Measurements from ENCODE around the gene MT1X.

The MT1X gene

DNA sequence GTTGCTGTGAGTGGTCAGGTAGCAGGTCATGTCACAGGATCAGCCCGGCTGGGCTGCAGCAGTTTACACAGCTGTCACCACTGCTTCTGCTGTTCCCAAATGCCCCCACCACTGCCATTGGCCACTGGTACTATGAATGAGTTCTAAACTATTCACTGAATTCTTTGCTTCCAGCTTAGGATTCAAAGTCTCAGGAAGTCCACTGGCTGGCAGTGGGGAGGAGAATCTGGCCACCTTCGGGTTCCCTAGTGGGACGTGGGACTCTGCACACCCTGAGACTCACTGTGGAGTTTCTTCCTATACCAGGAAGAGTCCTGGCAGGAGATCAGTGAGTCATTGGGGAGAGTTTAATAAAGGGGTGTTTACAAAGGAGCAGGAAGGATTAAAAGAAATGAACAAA, 6.9 kb downstream of the MT1X start:
- in situ Hi-C loops (cut with MboI; ENCODE audit: low sequenced_read_pairs, unreplicated experiment): no loop called here
- TF ChIP-seq, protein P1, sequence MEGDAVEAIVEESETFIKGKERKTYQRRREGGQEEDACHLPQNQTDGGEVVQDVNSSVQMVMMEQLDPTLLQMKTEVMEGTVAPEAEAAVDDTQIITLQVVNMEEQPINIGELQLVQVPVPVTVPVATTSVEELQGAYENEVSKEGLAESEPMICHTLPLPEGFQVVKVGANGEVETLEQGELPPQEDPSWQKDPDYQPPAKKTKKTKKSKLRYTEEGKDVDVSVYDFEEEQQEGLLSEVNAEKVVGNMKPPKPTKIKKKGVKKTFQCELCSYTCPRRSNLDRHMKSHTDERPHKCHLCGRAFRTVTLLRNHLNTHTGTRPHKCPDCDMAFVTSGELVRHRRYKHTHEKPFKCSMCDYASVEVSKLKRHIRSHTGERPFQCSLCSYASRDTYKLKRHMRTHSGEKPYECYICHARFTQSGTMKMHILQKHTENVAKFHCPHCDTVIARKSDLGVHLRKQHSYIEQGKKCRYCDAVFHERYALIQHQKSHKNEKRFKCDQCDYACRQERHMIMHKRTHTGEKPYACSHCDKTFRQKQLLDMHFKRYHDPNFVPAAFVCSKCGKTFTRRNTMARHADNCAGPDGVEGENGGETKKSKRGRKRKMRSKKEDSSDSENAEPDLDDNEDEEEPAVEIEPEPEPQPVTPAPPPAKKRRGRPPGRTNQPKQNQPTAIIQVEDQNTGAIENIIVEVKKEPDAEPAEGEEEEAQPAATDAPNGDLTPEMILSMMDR (IDR thresholded peaks at IDR 0.05; ENCODE audit: borderline replicate concordance, control extremely low read depth, extremely low read depth, insufficient read depth, missing control alignments): no peak
- DNase-seq (ENCODE audit: low spot score): no peak

DNA sequence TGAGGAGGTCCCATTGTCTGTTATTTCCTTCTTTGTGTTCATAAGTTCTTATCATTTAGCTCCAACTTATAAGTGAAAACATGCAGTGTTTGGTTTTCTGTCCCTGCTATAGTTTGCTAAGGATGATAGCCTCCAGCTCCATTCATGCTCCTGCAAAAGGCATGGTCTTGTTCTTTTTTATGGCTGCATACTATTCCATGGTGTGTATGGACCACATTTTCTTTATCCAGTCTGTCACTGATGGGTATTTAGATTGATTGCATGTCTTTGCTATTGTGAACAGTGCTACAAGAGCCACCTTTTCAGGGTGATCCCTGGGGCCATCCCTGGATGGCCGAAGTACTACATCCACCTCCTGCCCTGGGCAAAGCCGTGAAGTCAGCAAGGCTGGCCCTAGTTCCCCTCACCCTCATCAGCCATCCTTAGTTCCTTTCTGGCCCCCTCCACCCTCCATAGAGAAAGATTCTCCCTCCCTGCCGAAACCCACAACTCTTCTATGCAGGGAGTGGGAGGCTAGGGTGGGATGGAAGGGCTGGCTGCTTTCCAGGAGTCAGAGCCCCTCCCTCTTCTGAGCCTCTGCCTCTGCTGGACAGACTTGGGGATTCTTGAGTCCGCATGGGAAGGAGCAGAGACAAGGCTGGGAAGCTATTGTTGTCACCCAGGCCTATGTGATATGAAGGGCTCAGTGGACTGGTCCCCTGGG, 8.3 kb downstream of the MT1X start:
- in situ Hi-C loops (cut with MboI; ENCODE audit: low sequenced_read_pairs, unreplicated experiment): no loop called here
- no peak for DNase-seq (ENCODE audit: low spot score)
- TF ChIP-seq, protein P1 (IDR thresholded peaks at IDR 0.05; ENCODE audit: borderline replicate concordance, control extremely low read depth, extremely low read depth, insufficient read depth, missing control alignments): no peak

DNA sequence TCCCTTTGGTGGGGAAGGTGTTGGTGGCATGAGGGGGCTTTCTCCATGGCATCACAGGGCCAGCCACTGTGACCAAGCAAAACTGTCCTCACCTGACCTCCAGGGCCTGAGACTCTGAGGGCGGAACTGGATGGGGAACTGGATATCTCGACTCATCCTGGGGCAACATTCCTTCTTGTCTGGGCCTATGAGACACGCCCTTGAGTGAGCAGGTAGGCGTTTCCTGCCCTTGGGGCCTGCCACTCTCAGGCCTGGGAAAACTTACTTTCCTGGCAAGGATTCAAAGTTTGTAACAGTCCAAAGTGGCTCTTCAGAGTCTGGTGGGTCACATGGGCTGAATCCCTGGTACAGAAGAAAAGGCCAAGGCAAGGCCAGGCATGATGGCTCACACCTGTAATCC, 9.6 kb downstream of the MT1X start:
- TF ChIP-seq, protein P1 (IDR thresholded peaks at IDR 0.05; ENCODE audit: borderline replicate concordance, control extremely low read depth, extremely low read depth, insufficient read depth, missing control alignments): no peak
- in situ Hi-C loops (cut with MboI; ENCODE audit: low sequenced_read_pairs, unreplicated experiment): no loop called here
- DNase-seq (ENCODE audit: low spot score): no peak

DNA sequence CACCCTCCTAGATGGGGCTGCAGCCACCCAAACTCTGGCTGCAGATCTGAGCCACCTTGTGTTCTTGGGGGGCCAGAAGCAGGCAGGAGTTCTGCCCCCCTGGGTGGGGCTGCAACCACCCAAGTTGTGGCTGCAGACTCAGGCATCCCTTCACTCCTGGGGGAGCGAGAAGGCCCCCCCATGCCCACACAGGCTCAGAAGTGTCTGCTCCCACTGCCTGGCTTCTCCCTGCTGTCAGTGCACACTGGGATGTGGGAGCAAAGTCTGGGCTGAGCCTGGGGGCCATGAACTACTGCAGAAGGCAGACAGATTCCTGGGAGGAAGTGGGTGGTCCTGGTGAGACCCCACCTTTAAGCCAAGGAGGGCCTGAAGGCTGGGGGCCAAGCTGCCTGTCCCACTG, 13.0 kb downstream of the MT1X start:
- in situ Hi-C loops (cut with MboI; ENCODE audit: low sequenced_read_pairs, unreplicated experiment): no loop called here
- TF ChIP-seq, protein P1 (IDR thresholded peaks at IDR 0.05; ENCODE audit: borderline replicate concordance, control extremely low read depth, extremely low read depth, insufficient read depth, missing control alignments): no peak
- DNase-seq (ENCODE audit: low spot score): no peak

DNA sequence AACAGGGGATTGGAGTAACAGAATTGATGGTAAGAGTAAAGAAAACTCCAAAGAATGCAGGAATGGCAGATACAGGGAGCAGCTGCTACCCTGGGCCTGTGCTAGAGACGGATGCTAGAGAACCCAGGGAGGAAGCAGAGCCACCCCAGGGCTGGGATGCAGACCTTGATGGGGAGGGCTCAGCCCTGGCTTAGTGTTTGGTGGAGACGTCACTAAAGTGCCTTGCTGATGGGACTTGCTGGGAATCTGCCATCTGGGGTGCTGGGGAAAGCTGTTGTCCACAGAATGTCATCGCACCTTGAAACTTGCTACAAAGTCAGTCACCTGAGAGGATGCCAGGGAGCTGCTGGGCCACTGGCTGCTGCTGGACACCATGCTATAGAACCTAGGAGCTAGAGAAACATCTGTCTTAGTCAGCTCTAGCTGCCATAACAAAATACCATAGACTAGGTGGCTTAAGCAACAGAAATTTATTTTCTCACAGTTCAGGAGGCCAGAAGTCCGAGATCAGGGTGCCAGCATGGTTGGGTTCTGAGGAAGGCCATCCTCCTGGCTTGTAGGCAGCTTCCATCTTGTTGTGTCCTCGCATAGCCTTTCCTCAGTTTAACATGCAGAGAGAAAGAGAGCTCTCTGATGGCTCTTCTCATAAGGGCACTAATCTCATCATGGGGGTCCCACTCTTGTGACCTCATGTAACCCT, 15.3 kb downstream of the MT1X start:
- TF ChIP-seq, protein P1 (IDR thresholded peaks at IDR 0.05; ENCODE audit: borderline replicate concordance, control extremely low read depth, extremely low read depth, insufficient read depth, missing control alignments): no peak
- in situ Hi-C loops (cut with MboI; ENCODE audit: low sequenced_read_pairs, unreplicated experiment): no loop called here
- no peak for DNase-seq (ENCODE audit: low spot score)

DNA sequence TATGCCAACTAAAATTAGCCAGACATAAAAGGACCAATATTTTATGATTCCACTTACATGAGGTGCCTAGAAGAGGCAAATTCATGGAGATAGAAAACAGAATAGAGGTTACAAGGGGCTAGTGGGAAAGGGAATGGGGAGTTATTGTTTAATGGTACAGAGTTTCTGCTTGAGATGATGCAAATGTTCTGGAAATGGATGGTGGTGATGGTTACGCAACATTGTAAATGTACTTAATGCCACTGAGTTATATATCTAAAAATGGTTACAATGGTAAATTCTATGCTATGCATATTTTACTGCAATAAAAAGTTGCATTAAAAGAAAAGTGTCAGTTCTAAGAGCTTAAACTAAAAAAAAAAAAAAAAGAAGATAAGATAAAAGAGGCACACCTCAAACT, 17.9 kb downstream of the MT1X start:
- TF ChIP-seq, protein P1 (IDR thresholded peaks at IDR 0.05; ENCODE audit: borderline replicate concordance, control extremely low read depth, extremely low read depth, insufficient read depth, missing control alignments): no peak
- in situ Hi-C loops (cut with MboI; ENCODE audit: low sequenced_read_pairs, unreplicated experiment): loop anchor here (10.0 kb wide), 1 partner anchor 125 kb away; no protein-coding TSS in a partner anchor

More for the DNA sequence above, 17.9 kb downstream of the MT1X start:
- DNase-seq (ENCODE audit: low spot score): no peak
